ENCODE results near the gene ZNF780A.
"Not testable (repeated sequence)": the region's sequence is repeated elsewhere in the genome, so short reads cannot be mapped to it uniquely, and the experiment has no call there.

ZNF780A gene

DNA sequence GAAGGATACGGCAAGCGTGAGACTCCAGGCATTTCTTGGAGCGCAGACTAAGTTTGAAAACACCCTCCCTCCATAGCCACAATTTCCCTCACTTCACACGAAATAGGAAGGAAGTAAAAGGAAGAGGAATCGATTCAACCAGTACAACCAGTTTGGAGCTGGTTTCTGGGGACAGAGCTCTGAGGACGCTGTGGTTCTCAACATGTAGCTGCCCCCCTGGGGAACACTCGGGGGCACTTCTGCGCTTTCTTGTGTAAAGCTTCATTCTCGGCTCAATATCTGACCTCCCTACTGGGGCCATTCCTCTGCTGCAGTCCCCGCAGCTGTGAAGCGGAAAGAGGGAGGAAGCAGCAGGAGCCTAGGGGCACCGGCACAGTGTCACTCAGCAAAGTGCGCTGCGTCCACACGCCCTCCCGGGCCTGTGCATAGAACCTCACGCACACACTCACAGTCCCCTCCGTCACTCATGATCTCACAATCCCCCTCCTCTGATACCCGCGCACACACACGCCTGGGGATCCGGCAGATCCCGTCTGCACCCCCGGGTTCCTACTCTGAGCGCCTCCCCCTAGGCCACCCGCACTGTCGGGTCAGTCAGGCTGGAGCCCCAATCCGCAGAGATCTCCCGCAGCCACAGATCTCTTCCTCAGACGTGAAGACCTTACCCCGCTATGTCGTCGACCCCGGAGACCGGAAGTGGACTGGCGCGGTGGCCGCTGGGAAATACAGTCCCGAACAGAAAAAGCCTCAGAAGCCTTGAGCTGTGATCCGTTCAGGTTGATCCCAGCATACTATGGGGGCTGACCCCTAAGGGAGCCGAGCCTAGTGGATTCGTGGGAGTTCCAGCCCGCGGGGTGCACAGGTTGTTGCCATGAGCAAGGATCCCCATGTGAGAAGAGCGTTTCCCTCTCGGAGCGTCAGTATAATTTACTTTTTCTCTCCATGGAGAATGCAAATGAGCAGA is at the start of gene ZNF780A:
Gene ZNF780A (minus strand): TSS at position 703 of the 964 bp plus-strand sequence. CDS start 6,190 bp downstream, outside the sequence.
- no peak for DNase-seq (ENCODE audit: low read depth)

DNA sequence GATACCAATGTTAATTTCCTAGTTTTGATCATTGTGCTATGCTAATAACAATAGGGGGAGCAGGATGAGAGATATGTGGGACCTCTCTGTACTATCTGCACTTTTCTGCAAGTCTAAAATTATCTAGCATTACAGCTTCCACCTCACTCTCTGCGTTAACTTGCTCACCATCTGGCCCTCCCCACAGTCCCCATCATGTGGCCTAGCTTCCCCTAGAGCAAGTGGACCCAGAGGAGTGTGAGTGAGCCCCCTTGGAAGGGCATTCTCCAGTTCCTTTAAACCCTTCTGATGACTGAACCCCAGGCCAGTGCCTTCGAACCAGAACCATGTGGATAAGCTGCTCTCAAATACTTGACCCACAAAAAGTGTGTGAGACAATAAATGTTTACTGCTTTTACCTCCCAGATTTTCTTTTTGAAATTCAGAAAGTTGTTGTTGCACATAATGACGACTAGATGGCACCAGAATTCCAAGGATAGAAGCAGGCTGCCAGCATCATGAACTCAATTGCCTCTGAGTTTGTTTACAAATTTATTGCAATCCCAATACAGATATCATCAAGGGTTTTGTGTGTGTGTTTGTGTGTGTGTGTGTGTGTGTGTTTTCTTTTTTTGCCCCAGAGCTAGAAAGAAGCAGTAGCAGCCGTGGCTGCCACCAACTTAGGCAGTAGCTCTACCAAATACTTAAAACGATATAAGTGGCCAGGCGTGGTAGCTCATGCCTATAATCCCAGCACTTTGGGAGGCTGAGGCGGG is 49.0 kb upstream of the ZNF780A start:
- DNase-seq (ENCODE audit: low read depth): no peak

GRCh38 chr19:40136818-40137217 is 46.1 kb upstream of the ZNF780A start:
- DNase-seq (ENCODE audit: low read depth): no peak

- no peak for DNase-seq (ENCODE audit: low read depth)
Measured at GRCh38 chr19:40134866-40135265, 44.1 kb upstream of the ZNF780A start.

- DNase-seq (ENCODE audit: low read depth): no peak
Measured at GRCh38 chr19:40133491-40133890, 42.7 kb upstream of the ZNF780A start.

GRCh38 chr19:40130013-40130412 is 39.3 kb upstream of the ZNF780A start:
- no peak for DNase-seq (ENCODE audit: low read depth)

DNA sequence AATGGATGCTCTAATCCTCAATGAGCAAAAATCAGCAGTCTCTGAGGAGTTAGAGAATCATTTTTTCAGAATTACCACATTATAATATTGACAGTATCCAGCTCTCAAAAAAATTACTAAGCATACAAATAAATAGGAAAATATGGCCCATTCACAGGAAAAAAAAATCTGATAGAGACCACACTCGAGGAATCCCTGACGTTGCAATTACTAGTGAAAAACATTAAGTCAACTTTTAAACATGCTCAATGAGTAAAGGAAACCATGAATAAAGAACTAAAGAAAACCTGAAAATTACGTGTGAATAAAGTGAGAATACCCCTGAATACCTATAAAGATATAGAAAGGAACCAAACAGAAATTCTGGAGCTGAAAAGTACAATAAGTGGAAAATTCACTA is 38.7 kb upstream of the ZNF780A start:
- no peak for DNase-seq (ENCODE audit: low read depth)

DNA sequence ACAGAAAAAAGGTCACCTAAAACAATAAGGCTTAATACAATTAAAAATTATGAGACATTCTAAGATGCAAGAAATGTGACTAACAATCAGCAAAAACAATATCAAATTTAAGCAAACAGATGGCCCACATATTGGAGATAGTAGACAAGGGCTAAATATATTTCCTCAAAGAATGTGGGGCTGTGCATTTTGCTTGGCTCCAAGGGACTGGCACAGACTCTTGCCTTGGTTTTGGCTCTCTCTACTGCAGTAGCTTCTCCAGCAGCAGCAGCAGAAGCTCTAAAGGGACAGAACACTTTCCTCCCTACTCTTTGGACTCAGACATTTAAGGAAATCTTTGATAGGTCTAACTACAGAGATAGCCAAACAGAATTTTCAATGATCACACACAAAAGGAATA is 38.2 kb upstream of the ZNF780A start:
- DNase-seq (ENCODE audit: low read depth): no peak

DNA sequence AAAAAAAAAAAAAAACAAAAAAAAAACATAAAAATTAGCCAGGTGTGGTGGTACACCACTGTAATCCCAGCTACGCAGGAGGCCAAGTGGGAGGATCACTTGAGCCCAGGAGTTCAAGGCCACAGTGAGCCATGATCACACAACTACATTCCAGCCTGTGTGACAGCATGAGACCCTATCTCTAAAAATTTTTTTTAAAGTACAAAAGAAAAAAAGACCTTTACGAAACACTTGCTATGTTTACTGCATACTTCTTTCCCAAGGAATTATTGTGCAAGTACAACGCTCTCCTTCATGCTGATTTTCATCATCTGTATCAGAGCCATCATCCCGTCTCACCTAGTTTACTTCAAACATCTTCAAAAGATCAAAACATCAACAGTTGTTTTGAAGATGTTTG is 28.6 kb upstream of the ZNF780A start:
- no peak for DNase-seq (ENCODE audit: low read depth)

- not testable (repeated sequence) for DNase-seq (ENCODE audit: low read depth)
Measured at GRCh38 chr19:40118638-40119037, 27.9 kb upstream of the ZNF780A start.

- DNase-seq (ENCODE audit: low read depth): no peak
Measured at GRCh38 chr19:40116075-40116474, 25.3 kb upstream of the ZNF780A start.

- not testable (repeated sequence) for DNase-seq (ENCODE audit: low read depth)
Measured at GRCh38 chr19:40114119-40114518, 23.4 kb upstream of the ZNF780A start.

GRCh38 chr19:40112271-40112670 is 21.5 kb upstream of the ZNF780A start:
- DNase-seq (ENCODE audit: low read depth): not testable (repeated sequence)

DNA sequence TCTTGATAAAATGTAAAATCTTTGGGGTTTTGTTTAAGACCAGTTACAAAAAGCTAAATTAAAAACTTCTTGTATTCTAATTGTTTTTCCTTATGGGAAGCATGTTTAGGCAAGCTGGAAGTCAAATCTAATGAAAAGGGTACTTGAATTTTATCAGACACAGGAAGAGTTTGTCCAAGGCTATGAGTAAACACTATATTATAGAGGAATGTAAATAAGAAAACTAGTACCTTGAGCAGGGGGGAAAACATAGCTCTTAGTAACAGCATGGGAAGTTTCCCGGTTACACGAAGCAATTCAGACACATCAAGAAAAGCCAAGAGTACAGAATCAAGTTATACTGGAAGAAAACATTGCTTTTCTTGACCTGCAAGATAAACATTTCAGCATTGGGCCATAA is 19.8 kb upstream of the ZNF780A start:
- DNase-seq (ENCODE audit: low read depth): no peak

DNA sequence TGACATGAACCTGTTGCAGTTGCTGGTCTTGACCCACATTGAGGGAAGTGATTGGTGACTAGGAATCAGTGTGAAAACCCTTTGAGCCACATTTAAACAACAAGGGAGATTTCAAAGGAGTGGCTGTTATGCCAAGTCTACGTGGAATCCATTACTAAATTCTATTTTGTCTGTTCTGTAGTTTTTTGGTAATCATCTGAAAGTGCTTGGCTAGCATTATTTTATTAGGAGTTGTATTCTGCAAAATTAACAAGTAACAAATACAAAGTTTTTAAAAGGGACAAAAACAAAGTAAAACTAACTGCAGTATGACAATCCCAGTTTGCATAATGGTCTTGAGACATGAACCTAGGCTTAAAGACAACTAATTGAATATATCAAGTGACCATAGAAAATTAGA is 14.0 kb upstream of the ZNF780A start:
- no peak for DNase-seq (ENCODE audit: low read depth)

DNA sequence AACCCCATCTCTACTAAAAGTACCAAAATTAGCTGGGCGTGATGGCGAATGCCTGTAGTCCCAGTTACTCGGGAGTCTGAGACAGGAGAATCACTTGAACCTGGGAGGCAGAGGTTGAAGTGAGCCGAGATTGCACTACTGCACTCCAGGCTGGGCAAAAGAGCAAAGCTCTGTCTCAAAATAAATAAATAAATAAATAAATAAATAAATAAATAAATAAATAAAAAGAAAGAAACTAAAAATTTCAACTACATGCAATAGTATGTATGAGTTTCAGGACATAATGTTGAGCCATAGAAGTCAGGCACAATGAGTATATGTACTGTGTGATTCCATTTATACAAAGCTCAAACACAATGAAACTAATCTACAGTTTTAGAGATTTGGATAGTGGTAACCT is 12.9 kb upstream of the ZNF780A start:
- DNase-seq (ENCODE audit: low read depth): no peak

DNA sequence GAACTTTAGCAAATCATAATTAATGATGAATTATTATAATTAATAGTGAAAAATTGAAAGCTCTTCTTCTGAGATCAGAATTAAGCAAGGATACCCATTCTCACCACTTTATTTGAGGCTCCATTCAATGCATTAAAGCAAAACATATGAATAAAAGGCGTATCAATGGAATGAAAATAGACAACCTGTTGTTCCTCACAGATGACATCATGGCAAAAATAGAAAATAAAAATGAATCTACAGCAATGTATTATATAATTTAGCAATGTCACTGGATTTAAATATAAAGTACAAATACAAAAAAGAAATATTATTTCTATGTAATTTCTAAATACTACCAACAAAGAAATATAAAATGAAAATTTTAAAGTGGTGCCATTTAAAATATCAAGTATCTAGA is 11.1 kb upstream of the ZNF780A start:
- no peak for DNase-seq (ENCODE audit: low read depth)

GRCh38 chr19:40093416-40093815 is 2.7 kb upstream of the ZNF780A start:
- no peak for DNase-seq (ENCODE audit: low read depth)

DNA sequence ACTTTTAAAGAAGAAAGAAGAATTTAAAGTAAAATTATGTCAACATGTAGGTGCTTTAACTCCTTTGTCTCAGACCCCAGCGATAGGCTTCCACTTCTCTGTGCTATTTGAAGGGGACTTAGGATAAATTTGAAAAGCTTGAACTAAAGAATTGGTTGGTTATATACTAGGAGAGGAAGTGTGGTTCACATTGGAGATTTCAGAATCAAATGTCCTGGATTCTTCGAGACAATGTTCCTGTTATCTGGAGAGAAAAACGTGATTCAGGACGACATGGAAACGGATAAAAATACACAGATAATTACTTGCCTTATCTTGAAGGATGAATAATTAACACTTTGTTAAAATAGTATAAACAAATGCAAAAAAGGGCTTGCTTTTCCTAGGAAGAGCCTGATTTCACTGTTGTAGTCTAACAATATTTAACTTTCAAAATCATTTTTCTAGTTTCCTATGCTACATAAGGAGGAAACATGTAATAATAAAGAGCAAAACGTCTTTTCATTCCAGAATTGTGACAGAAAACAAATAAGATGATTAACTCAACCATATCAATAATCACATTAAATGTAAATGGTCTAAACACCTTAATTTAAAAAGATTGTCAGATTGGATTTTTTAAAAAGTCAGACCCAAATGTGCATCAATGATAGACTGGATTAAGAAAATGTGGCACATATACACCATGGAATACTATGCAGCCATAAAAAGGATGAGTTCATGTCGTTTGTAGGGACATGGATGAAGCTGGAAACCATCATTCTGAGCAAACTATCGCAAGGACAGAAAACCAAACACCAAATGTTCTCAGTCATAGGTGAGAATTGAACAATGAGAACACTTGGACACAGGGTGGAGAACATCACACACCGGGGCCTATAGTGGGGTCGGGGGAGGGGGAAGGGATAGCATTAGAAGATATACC is 724 bp upstream of the ZNF780A start:
- no peak for DNase-seq (ENCODE audit: low read depth)

DNA sequence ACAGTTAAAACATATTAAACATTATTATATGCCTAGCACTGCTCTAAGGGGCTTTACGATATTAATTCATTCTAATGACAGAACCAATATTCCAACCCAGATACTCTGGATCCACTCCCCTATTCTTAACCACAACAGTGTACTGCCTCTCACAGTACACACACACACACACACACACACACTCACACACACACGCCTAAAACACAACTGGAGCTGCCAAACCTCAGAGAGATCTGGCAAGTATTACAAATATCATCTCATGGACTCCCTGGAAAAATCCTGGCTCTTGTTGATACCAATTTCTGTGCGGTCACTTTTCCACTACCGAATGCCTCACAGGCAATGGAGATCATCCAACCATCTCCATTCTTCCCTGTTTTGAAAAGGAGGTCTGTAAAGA is 1.3 kb downstream of the ZNF780A start:
- no peak for DNase-seq (ENCODE audit: low read depth)

- no peak for DNase-seq (ENCODE audit: low read depth)
Measured at GRCh38 chr19:40088299-40089047, 2.3 kb downstream of the ZNF780A start.

All from GM04503 (cell line).